Uterus (tissue), 4 donors: ENCODE measurements around the gene DUSP18. TPM values are rescaled to one million over a fixed set of nuclear protein-coding genes. Genes with fewer than 3 reads are reported as not detected.
"Not testable (repeated sequence)": the region's sequence is repeated elsewhere in the genome, so short reads cannot be mapped to it uniquely, and the experiment has no call there.

Experiments
- DNase-seq, 2 donors: peaks; one replicate each; pipeline ENCODE4 v3.0.0-alpha.2; 2019 to 2020
- H3K27ac ChIP-seq, 2 donors: fragments of 200-600 bp; sonication (generic); 1 replicate in 1 of 2; 2 replicates in 1 of 2; pipeline ENCODE4 v1.5.1; 2016 to 2018
- H3K27me3 ChIP-seq, 2 donors: fragments of 200-600 bp; sonication (generic); one replicate each; pipeline ENCODE4 v1.5.1; 2018 to 2019; ENCODE audit warnings: control low read depth in 1 of 2
- H3K36me3 ChIP-seq, 2 donors: fragments of 200-600 bp; sonication (generic); one replicate each; pipeline ENCODE4 v1.5.1; 2019; ENCODE audit warnings: control low read depth in 1 of 2
- H3K4me1 ChIP-seq, 2 donors: fragments of 200-600 bp; sonication (generic); one replicate each; pipeline ENCODE4 v1.5.1; 2018 to 2019; ENCODE audit warnings: control low read depth in 1 of 2
- H3K4me3 ChIP-seq, 2 donors: fragments of 200-600 bp; sonication (generic); 1 replicate in 1 of 2; 2 replicates in 1 of 2; pipeline ENCODE4 v1.5.1; 2018 to 2019; ENCODE audit warnings: mild to moderate bottlenecking in 1 of 2
- H3K9me3 ChIP-seq, 2 donors: fragments of 200-600 bp; sonication (generic); one replicate each; pipeline ENCODE4 v1.5.1; 2019; ENCODE audit warnings: control low read depth in 1 of 2
- POLR2A ChIP-seq, 2 donors: fragments of 450-650 bp; IDR thresholded peaks; one replicate each; pipeline ENCODE4 v1.6.1; 2016; ENCODE audit warnings: antibody characterized with exemption in 2 of 2, mild to moderate bottlenecking in 1 of 2, moderate library complexity in 1 of 2
- intact Hi-C: fragments of 100-400 bp; cut with DNase I; formaldehyde crosslinking; loops from one replicate; pipeline ENCODE4 v1.15.1; 2023; ENCODE audit warnings: low total_unique reads
- total RNA-seq, 4 donors: library from RNA; depleted of rRNA in 3 of 4; stranded (reverse); fragments of >200 nt in 3 of 4; gene quantifications; one replicate each; pipeline versions ENCODE4 v1.1.0 to v1.2.4, GENCODE V29; 2014 to 2023
- TF ChIP-seq, protein P1 (sequence below), 4 experiments: fragments of 200-600 bp in 2 of 4; fragments of 450-650 bp in 2 of 4; sonication (generic) in 2 of 4; IDR thresholded peaks; one replicate each; pipeline ENCODE4 v1.5.1; 2016 to 2019; ENCODE audit warnings: antibody characterized with exemption in 4 of 4, mild to moderate bottlenecking in 2 of 4, moderate library complexity in 1 of 4
- donor health status: DM: yes; HTN: yes; CAD: no.

DUSP18 gene
- 10 to 100 TPM in 1 of 4 donors, 1 to 10 TPM in 2, under 1 TPM in 1; 0.88 to 10.6 (median 9.8) TPM for total RNA-seq

DNA sequence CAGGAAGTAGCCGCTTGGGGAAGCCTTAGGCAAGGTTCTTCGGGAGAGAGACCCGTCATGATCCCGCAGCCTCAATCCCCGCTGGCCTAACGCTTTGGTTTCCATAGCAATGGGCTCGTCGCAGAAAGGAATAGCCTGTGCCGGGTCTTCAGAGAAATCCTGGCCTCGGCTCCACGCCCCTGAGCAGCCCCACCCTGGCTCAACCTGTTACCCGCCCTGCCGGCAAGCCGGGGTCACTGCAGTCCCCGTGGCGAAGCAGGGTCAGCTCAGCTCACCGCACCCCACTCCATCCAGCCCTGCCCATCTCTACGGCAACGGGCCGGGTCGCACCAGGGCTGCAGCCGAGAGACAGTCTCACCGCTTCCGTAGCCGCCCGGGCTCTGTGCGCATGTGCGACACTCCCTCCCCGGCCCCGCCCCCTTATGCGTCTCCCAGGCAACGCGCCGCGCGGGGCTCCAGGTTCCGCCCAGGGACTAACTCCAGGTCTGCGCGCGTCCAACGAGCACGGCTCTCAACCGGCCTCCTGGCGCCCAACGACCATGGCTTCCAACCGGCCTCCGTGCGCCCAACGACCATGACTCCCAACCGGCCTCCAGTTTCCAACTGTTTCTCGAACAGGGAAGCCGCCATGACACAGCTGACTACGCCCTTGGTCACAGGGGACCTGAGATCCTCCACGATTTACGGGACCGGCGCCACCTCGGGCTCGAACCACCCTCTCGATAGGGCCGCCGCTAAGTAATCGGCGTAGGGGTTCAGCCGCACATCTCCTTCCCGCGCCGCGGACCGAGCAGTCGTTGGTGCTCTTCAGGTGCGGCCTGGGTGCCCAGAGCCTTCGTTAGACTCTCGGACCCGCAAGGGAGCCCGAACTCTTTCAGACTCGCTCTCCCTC lies at the start of gene DUSP18:
TSS of gene DUSP18 (minus strand) at position 382 of the 892 bp plus-strand sequence. CDS start 3,872 bp downstream, outside the sequence.
- Histone ChIP-seq H3K36me3 (no peaks in the 10 kb centered on the region), H3K27ac (peak within 1 kb of the TSS; percentile 15 to 69), H3K27me3 (no peaks in the 10 kb centered on the region), H3K4me3 (peak within 1 kb of the TSS; percentile 67 to 77), H3K4me1 (peaks cover 0 to 5% of the 10 kb centered on the region in 2 donors), H3K9me3 (no peaks in the 10 kb centered on the region)
- TF ChIP-seq POLR2A (IDR thresholded peaks at IDR 0.05), result peak; percentile 29 to 72
- TF ChIP-seq, protein P1, sequence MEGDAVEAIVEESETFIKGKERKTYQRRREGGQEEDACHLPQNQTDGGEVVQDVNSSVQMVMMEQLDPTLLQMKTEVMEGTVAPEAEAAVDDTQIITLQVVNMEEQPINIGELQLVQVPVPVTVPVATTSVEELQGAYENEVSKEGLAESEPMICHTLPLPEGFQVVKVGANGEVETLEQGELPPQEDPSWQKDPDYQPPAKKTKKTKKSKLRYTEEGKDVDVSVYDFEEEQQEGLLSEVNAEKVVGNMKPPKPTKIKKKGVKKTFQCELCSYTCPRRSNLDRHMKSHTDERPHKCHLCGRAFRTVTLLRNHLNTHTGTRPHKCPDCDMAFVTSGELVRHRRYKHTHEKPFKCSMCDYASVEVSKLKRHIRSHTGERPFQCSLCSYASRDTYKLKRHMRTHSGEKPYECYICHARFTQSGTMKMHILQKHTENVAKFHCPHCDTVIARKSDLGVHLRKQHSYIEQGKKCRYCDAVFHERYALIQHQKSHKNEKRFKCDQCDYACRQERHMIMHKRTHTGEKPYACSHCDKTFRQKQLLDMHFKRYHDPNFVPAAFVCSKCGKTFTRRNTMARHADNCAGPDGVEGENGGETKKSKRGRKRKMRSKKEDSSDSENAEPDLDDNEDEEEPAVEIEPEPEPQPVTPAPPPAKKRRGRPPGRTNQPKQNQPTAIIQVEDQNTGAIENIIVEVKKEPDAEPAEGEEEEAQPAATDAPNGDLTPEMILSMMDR (IDR thresholded peaks at IDR 0.05), result peak in 2 of 4 experiments; percentile 20 to 34
- DNase-seq, result peak; percentile 93 to 96
- intact Hi-C loops, result no loop called here

DNA sequence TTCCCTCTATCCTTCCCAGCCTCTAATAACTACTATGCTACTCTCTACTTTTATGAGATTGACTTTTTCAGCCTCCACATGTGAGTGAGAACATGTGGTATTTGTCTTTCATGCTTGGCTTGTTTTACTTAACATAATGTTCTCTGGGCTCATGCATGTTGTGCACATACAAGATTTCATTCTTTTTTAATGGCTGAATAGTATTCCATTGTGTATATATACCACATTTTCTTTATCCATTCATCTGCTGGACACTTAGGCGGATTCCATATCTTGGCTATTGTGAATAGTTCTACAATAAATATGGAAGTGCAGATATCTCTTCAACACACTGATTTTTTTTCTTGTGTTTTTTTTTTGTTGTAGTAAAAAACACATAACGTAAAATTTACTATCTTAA lies 46.4 kb upstream of the DUSP18 start:
- H3K9me3 ChIP-seq, result no peaks in the 10 kb centered on the region
- H3K27me3 ChIP-seq, result no peaks in the 10 kb centered on the region
- no peaks in the 10 kb centered on the region for H3K4me1 ChIP-seq
- intact Hi-C loops, result no loop called here
- DNase-seq, result no peak
- H3K36me3 ChIP-seq, result no peaks in the 10 kb centered on the region
- TF ChIP-seq, protein P1 (IDR thresholded peaks at IDR 0.05), result no peak
- no peak for TF ChIP-seq POLR2A (IDR thresholded peaks at IDR 0.05)
- H3K4me3 ChIP-seq, result no peak overlapping the region
- no peak overlapping the region for H3K27ac ChIP-seq

DNA sequence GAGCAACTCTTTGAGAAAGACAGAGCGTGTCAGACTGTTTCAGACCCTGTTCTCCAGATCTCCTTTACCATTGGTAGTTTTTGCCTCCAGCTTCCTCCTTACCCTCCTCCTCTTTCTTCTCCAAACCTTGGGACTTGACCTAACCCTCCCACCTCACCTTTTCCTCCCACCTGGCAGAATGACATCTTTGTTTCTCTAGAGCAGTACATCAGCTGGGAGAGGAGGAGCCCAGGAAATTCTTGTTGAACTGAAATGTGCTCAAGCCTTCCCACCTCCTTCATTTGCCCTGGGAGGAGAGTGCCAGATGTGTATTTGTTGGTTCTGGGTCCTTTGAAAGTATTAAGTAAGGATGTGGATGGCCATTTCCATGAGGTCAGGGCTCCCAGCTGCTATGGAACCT lies 44.4 kb upstream of the DUSP18 start:
- Histone ChIP-seq H3K27ac (no peak overlapping the region), H3K4me1 (no peaks in the 10 kb centered on the region), H3K9me3 (no peaks in the 10 kb centered on the region), H3K4me3 (no peak overlapping the region), H3K27me3 (no peaks in the 10 kb centered on the region), H3K36me3 (no peaks in the 10 kb centered on the region)
- no peak for TF ChIP-seq POLR2A (IDR thresholded peaks at IDR 0.05)
- TF ChIP-seq, protein P1 (IDR thresholded peaks at IDR 0.05), result no peak
- DNase-seq, result no peak
- intact Hi-C loops, result no loop called here

- DNase-seq, H3K27me3 ChIP-seq, H3K4me1 ChIP-seq, H3K27ac ChIP-seq, H3K9me3 ChIP-seq, H3K36me3 ChIP-seq, H3K4me3 ChIP-seq, intact Hi-C loops: not testable (repeated sequence)
Measured at GRCh38 chr22:30709980-30710379, 42.3 kb upstream of the DUSP18 start.

GRCh38 chr22:30705710-30706651 lies 38.3 kb upstream of the DUSP18 start:
- Histone ChIP-seq H3K27ac (no peak overlapping the region), H3K4me1 (no peaks in the 10 kb centered on the region), H3K9me3 (no peaks in the 10 kb centered on the region), H3K4me3 (no peak overlapping the region), H3K36me3 (no peaks in the 10 kb centered on the region), H3K27me3 (no peaks in the 10 kb centered on the region)
- intact Hi-C loops, result no loop called here
- TF ChIP-seq, protein P1 (IDR thresholded peaks at IDR 0.05), result no peak
- TF ChIP-seq POLR2A (IDR thresholded peaks at IDR 0.05), result no peak
- DNase-seq, result no peak
